Activated CD4-positive, alpha-beta T cell treated with anti-CD3 and anti-CD28 coated beads, Interleukin-2, Interleukin-6, amounts not matched to agents 100 ng/mL and 50 ng/mL, durations not matched to agents 16 hours and 8 hours (primary cell): ENCODE results near the gene COL4A4.

Source experiments
- DNase-seq: peaks from one replicate; pipeline ENCODE4 v3.0.0-alpha.2; 2020

The COL4A4 gene

GRCh38 chr2:226978300-226978699 lies 185.7 kb downstream of the COL4A4 start:
- no peak for DNase-seq

GRCh38 chr2:226977775-226978190 lies 186.2 kb downstream of the COL4A4 start:
- DNase-seq: no peak

- no peak for DNase-seq
Observed at GRCh38 chr2:226973816-226974215, 190.2 kb downstream of the COL4A4 start.

- DNase-seq: no peak
Observed at GRCh38 chr2:226971770-226972169, 192.2 kb downstream of the COL4A4 start.

GRCh38 chr2:226971084-226971483 lies 192.9 kb downstream of the COL4A4 start:
- DNase-seq: no peak

- no peak for DNase-seq
Observed at GRCh38 chr2:226970362-226970761, 193.6 kb downstream of the COL4A4 start.

GRCh38 chr2:226969417-226970080 lies 194.5 kb downstream of the COL4A4 start:
- no peak for DNase-seq

- no peak for DNase-seq
Observed at GRCh38 chr2:226965376-226965775, 198.6 kb downstream of the COL4A4 start.

GRCh38 chr2:226963528-226963927 lies 200.5 kb downstream of the COL4A4 start:
- DNase-seq: no peak

- no peak for DNase-seq
Observed at GRCh38 chr2:226962176-226962773, 201.7 kb downstream of the COL4A4 start.

- DNase-seq: no peak
Observed at GRCh38 chr2:226959418-226959817, 204.6 kb downstream of the COL4A4 start.

GRCh38 chr2:226956659-226957058 lies 207.3 kb downstream of the COL4A4 start:
- no peak for DNase-seq

GRCh38 chr2:226953826-226954225 lies 210.2 kb downstream of the COL4A4 start:
- no peak for DNase-seq

- DNase-seq: no peak
Observed at GRCh38 chr2:226953206-226953605, 210.8 kb downstream of the COL4A4 start.
